HEK293 (cell line): ENCODE measurements around the gene MRPL45.

ENCODE experiments used
- CTCF ChIA-PET: fragments of 350-600 bp; formaldehyde crosslinking; extraction: SDS; loops from one replicate; lab custom pipeline; 2021; ENCODE audit warnings: antibody characterized with exemption; lab: Yijun Ruan, JAX
- POLR2A ChIA-PET: fragments of 300-600 bp; formaldehyde crosslinking; extraction: SDS; loops from one replicate; lab custom pipeline; 2020; ENCODE audit warnings: antibody characterized with exemption, inconsistent platforms; lab: Yijun Ruan, JAX
- H3K27ac ChIP-seq: fragments of 200-500 bp; sonication (Bioruptor generic); 2 replicates; pipeline ENCODE4 v1.5.1; 2014; ENCODE audit warnings: low read depth, low read length, control low read depth, inconsistent platforms; ENCODE audit errors: extremely low read depth
- H3K36me3 ChIP-seq, 2 experiments: fragments of 200-500 bp in 1 of 2; sonication (Bioruptor generic) in 1 of 2; 1 replicate in 1 of 2; 2 replicates in 1 of 2; pipeline ENCODE4 v1.5.1; 2014 to 2017; ENCODE audit warnings: inconsistent platforms in 2 of 2, low read length in 2 of 2; ENCODE audit not compliant: control insufficient read depth in 2 of 2, insufficient read depth in 1 of 2
- H3K4me1 ChIP-seq: fragments of 200-500 bp; sonication (Bioruptor generic); 2 replicates; pipeline ENCODE4 v1.5.1; 2014; ENCODE audit warnings: mild to moderate bottlenecking, low read length, inconsistent platforms; ENCODE audit not compliant: control insufficient read depth, insufficient read depth
- H3K4me3 ChIP-seq: 2 replicates; pipeline ENCODE4 v1.5.1; 2011; ENCODE audit warnings: low read depth, mild to moderate bottlenecking, control low read depth, low read length, moderate library complexity
- H3K9me3 ChIP-seq: fragments of 200-500 bp; sonication (Bioruptor generic); 2 replicates; pipeline ENCODE4 v1.5.1; 2014; ENCODE audit warnings: low read depth, low read length, inconsistent platforms; ENCODE audit not compliant: control insufficient read depth, insufficient read depth
- EGR2 ChIP-seq: fragments of 450-650 bp; formaldehyde crosslinking; IDR thresholded peaks from 2 replicates; pipeline ENCODE4 v1.5.1; 2016; ENCODE audit warnings: low read depth, missing biosample characterization, missing genetic modification characterization
- GLIS1 ChIP-seq: fragments of 450-650 bp; formaldehyde crosslinking; IDR thresholded peaks from 2 replicates; pipeline ENCODE4 v1.5.1; 2016; ENCODE audit warnings: missing biosample characterization, missing genetic modification characterization
- GLIS2 ChIP-seq: fragments of 450-650 bp; formaldehyde crosslinking; IDR thresholded peaks from 2 replicates; pipeline ENCODE4 v1.5.1; 2016; ENCODE audit warnings: missing biosample characterization, missing genetic modification characterization
- IKZF3 ChIP-seq: fragments of 450-650 bp; IDR thresholded peaks from 2 replicates; pipeline ENCODE4 v1.5.0; 2018; ENCODE audit warnings: missing biosample characterization, mild to moderate bottlenecking, missing genetic modification characterization, moderate library complexity
- SP2 ChIP-seq: fragments of 450-650 bp; formaldehyde crosslinking; IDR thresholded peaks from 2 replicates; pipeline ENCODE4 v1.5.1; 2016; ENCODE audit warnings: missing biosample characterization, missing genetic modification characterization
- ZBTB20 ChIP-seq: fragments of 450-650 bp; formaldehyde crosslinking; IDR thresholded peaks from 2 replicates; pipeline ENCODE4 v1.5.1; 2016; ENCODE audit warnings: missing biosample characterization, missing genetic modification characterization
- ZFHX2 ChIP-seq: fragments of 450-650 bp; formaldehyde crosslinking; conservative IDR thresholded peaks from 2 replicates; pipeline ENCODE4 v1.5.1; 2016; ENCODE audit warnings: missing biosample characterization, missing genetic modification characterization
- ZIC2 ChIP-seq: fragments of 450-650 bp; formaldehyde crosslinking; IDR thresholded peaks from 2 replicates; pipeline ENCODE4 v1.5.1; 2016; ENCODE audit warnings: missing biosample characterization, missing genetic modification characterization
- ZNF202 ChIP-seq: fragments of 450-650 bp; formaldehyde crosslinking; IDR thresholded peaks from 2 replicates; pipeline ENCODE4 v1.5.1; 2016; ENCODE audit warnings: missing biosample characterization, missing genetic modification characterization, borderline replicate concordance
- ZNF335 ChIP-seq: fragments of 450-650 bp; formaldehyde crosslinking; conservative IDR thresholded peaks from 2 replicates; pipeline ENCODE4 v1.5.1; 2016; ENCODE audit warnings: missing biosample characterization, missing genetic modification characterization
- ZNF341 ChIP-seq: fragments of 450-650 bp; formaldehyde crosslinking; IDR thresholded peaks from 2 replicates; pipeline ENCODE4; 2016; ENCODE audit warnings: low read depth, missing biosample characterization, missing genetic modification characterization
- ZNF514 ChIP-seq: fragments of 450-650 bp; formaldehyde crosslinking; IDR thresholded peaks from 2 replicates; pipeline ENCODE4 v1.5.1; 2016; ENCODE audit warnings: missing biosample characterization, missing genetic modification characterization
- ZNF600 ChIP-seq: fragments of 450-650 bp; formaldehyde crosslinking; IDR thresholded peaks from 2 replicates; pipeline ENCODE4 v1.5.1; 2016; ENCODE audit warnings: missing biosample characterization, missing genetic modification characterization
- TF ChIP-seq, protein P1 (sequence below): fragments of 450-650 bp; formaldehyde crosslinking; IDR thresholded peaks from 2 replicates; pipeline ENCODE4 v1.5.1; 2016; ENCODE audit warnings: missing biosample characterization, missing genetic modification characterization
- TF ChIP-seq, protein P2 (sequence below): fragments of 450-650 bp; formaldehyde crosslinking; optimal IDR thresholded peaks from 2 replicates; pipeline ENCODE3; 2016; ENCODE audit warnings: missing biosample characterization, mild to moderate bottlenecking, missing genetic modification characterization
- TF ChIP-seq, protein P3 (sequence below): fragments of 450-650 bp; formaldehyde crosslinking; conservative IDR thresholded peaks from 2 replicates; pipeline ENCODE4 v1.5.1; 2016; ENCODE audit warnings: low read depth, missing biosample characterization, missing genetic modification characterization
- TF ChIP-seq, protein P4 (sequence below): IDR thresholded peaks from 2 replicates; pipeline ENCODE4 v1.6.1; 2011; ENCODE audit warnings: mild to moderate bottlenecking, low read depth, low read length, borderline replicate concordance
- TF ChIP-seq, protein P5 (sequence below): fragments of 450-650 bp; formaldehyde crosslinking; IDR thresholded peaks from 2 replicates; pipeline ENCODE4 v1.5.1; 2016; ENCODE audit warnings: missing biosample characterization, missing genetic modification characterization
- TF ChIP-seq, protein P6 (sequence below): fragments of 450-650 bp; formaldehyde crosslinking; IDR thresholded peaks from 2 replicates; pipeline ENCODE4 v1.5.1; 2017; ENCODE audit warnings: missing biosample characterization, missing genetic modification characterization

The MRPL45 gene

DNA sequence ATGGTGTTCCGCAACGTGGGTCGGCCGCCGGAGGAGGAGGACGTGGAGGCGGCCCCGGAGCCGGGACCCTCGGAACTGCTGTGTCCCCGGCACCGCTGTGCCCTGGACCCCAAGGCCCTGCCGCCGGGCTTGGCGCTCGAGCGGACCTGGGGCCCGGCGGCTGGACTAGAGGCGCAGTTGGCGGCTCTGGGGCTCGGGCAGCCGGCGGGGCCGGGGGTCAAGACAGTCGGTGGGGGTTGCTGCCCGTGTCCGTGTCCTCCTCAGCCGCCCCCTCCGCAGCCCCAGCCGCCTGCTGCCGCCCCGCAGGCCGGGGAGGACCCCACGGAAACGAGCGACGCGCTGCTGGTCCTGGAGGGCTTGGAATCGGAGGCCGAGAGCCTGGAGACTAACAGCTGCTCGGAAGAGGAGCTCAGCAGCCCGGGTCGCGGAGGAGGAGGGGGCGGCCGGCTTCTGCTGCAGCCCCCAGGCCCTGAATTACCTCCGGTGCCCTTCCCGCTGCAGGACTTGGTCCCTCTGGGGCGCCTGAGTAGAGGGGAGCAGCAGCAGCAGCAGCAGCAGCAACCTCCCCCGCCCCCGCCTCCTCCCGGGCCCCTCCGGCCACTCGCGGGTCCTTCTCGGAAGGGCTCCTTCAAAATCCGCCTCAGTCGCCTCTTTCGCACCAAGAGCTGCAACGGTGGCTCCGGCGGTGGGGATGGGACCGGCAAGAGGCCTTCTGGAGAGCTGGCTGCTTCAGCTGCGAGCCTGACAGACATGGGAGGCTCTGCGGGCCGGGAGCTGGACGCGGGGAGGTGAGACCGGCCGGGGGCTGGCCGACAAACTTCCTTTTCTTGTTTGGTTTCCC, 55.5 kb downstream of the MRPL45 start:
- H3K27ac ChIP-seq = peak overlapping the region; percentile 83
- H3K4me1 ChIP-seq = peaks cover 17% of the 10 kb centered on the region
- no peak for TF ChIP-seq ZIC2
- TF ChIP-seq, protein P1, sequence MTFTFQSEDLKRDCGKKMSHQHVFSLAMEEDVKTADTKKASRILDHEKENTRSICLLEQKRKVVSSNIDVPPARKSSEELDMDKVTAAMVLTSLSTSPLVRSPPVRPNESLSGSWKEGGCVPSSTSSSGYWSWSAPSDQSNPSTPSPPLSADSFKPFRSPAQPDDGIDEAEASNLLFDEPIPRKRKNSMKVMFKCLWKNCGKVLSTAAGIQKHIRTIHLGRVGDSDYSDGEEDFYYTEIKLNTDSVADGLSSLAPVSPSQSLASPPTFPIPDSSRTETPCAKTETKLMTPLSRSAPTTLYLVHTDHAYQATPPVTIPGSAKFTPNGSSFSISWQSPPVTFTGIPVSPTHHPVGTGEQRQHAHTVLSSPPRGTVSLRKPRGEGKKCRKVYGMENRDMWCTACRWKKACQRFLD (tag by site-specific recombination) = no peak
- TF ChIP-seq, protein P2, sequence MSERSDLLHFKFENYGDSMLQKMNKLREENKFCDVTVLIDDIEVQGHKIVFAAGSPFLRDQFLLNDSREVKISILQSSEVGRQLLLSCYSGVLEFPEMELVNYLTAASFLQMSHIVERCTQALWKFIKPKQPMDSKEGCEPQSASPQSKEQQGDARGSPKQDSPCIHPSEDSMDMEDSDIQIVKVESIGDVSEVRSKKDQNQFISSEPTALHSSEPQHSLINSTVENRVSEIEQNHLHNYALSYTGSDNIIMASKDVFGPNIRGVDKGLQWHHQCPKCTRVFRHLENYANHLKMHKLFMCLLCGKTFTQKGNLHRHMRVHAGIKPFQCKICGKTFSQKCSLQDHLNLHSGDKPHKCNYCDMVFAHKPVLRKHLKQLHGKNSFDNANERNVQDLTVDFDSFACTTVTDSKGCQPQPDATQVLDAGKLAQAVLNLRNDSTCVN = peak; percentile 20
- TF ChIP-seq SP2 (tag by site-specific recombination) = no peak
- peak; percentile 84 for TF ChIP-seq ZNF335
- TF ChIP-seq ZNF202 = no peak
- no peak for TF ChIP-seq IKZF3 (tag by site-specific recombination)
- TF ChIP-seq ZNF600 (tag by site-specific recombination) = 0 out of 2 replicates have a peak, but pooled peaks have one; percentile 7
- no peak for TF ChIP-seq ZNF514 (tag by site-specific recombination)
- 0 out of 2 replicates have a peak, but pooled peaks have one; percentile 10 for TF ChIP-seq GLIS1 (tag by site-specific recombination)
- TF ChIP-seq, protein P3, sequence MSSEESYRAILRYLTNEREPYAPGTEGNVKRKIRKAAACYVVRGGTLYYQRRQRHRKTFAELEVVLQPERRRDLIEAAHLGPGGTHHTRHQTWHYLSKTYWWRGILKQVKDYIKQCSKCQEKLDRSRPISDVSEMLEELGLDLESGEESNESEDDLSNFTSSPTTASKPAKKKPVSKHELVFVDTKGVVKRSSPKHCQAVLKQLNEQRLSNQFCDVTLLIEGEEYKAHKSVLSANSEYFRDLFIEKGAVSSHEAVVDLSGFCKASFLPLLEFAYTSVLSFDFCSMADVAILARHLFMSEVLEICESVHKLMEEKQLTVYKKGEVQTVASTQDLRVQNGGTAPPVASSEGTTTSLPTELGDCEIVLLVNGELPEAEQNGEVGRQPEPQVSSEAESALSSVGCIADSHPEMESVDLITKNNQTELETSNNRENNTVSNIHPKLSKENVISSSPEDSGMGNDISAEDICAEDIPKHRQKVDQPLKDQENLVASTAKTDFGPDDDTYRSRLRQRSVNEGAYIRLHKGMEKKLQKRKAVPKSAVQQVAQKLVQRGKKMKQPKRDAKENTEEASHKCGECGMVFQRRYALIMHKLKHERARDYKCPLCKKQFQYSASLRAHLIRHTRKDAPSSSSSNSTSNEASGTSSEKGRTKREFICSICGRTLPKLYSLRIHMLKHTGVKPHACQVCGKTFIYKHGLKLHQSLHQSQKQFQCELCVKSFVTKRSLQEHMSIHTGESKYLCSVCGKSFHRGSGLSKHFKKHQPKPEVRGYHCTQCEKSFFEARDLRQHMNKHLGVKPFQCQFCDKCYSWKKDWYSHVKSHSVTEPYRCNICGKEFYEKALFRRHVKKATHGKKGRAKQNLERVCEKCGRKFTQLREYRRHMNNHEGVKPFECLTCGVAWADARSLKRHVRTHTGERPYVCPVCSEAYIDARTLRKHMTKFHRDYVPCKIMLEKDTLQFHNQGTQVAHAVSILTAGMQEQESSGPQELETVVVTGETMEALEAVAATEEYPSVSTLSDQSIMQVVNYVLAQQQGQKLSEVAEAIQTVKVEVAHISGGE (tag by site-specific recombination) = 0 out of 2 replicates have a peak, but pooled peaks have one; percentile 2
- TF ChIP-seq, protein P4, sequence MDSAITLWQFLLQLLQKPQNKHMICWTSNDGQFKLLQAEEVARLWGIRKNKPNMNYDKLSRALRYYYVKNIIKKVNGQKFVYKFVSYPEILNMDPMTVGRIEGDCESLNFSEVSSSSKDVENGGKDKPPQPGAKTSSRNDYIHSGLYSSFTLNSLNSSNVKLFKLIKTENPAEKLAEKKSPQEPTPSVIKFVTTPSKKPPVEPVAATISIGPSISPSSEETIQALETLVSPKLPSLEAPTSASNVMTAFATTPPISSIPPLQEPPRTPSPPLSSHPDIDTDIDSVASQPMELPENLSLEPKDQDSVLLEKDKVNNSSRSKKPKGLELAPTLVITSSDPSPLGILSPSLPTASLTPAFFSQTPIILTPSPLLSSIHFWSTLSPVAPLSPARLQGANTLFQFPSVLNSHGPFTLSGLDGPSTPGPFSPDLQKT = no peak
- peak; percentile 72 for TF ChIP-seq ZNF341 (tag by site-specific recombination)
- TF ChIP-seq, protein P5, sequence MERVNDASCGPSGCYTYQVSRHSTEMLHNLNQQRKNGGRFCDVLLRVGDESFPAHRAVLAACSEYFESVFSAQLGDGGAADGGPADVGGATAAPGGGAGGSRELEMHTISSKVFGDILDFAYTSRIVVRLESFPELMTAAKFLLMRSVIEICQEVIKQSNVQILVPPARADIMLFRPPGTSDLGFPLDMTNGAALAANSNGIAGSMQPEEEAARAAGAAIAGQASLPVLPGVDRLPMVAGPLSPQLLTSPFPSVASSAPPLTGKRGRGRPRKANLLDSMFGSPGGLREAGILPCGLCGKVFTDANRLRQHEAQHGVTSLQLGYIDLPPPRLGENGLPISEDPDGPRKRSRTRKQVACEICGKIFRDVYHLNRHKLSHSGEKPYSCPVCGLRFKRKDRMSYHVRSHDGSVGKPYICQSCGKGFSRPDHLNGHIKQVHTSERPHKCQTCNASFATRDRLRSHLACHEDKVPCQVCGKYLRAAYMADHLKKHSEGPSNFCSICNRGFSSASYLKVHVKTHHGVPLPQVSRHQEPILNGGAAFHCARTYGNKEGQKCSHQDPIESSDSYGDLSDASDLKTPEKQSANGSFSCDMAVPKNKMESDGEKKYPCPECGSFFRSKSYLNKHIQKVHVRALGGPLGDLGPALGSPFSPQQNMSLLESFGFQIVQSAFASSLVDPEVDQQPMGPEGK = peak; percentile 49; the same call in 1 of the 2 replicates
- peak; percentile 73 for TF ChIP-seq GLIS2 (tag by site-specific recombination)
- TF ChIP-seq EGR2 (tag by site-specific recombination) = peak; percentile 43; the same call in 1 of the 2 replicates
- peak; percentile 59; the same call in 1 of the 2 replicates for TF ChIP-seq ZBTB20 (tag by site-specific recombination)
- TF ChIP-seq ZFHX2 (tag by site-specific recombination) = peak; percentile 42
- TF ChIP-seq, protein P6, sequence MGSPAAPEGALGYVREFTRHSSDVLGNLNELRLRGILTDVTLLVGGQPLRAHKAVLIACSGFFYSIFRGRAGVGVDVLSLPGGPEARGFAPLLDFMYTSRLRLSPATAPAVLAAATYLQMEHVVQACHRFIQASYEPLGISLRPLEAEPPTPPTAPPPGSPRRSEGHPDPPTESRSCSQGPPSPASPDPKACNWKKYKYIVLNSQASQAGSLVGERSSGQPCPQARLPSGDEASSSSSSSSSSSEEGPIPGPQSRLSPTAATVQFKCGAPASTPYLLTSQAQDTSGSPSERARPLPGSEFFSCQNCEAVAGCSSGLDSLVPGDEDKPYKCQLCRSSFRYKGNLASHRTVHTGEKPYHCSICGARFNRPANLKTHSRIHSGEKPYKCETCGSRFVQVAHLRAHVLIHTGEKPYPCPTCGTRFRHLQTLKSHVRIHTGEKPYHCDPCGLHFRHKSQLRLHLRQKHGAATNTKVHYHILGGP (tag by site-specific recombination) = no peak
- ChIA-PET CTCF (interaction anchor here (0.6 to 11.1 kb wide), 7 partner anchors 17 to 233 kb away, joined by 3 to 324 read pairs (median 5); no protein-coding TSS in a partner anchor), POLR2A (interaction anchor here (0.6 to 2.5 kb wide), 6 partner anchors 12 to 63 kb away, joined by 3 to 28 read pairs (median 6); no protein-coding TSS in a partner anchor)
- no peaks in the 10 kb centered on the region; a peak in 1 of 3 replicates for H3K36me3 ChIP-seq
- peak overlapping the region; percentile 75 for H3K4me3 ChIP-seq
- H3K9me3 ChIP-seq = no peaks in the 10 kb centered on the region
